DMS 273 (cell line): ENCODE measurements around the gene COL5A1.

ENCODE experiments used
- DNase-seq: peaks from one replicate; lab custom pipeline; 2025; ENCODE audit not compliant: unreplicated experiment; lab: John Stamatoyannopoulos, UW

Gene COL5A1

DNA sequence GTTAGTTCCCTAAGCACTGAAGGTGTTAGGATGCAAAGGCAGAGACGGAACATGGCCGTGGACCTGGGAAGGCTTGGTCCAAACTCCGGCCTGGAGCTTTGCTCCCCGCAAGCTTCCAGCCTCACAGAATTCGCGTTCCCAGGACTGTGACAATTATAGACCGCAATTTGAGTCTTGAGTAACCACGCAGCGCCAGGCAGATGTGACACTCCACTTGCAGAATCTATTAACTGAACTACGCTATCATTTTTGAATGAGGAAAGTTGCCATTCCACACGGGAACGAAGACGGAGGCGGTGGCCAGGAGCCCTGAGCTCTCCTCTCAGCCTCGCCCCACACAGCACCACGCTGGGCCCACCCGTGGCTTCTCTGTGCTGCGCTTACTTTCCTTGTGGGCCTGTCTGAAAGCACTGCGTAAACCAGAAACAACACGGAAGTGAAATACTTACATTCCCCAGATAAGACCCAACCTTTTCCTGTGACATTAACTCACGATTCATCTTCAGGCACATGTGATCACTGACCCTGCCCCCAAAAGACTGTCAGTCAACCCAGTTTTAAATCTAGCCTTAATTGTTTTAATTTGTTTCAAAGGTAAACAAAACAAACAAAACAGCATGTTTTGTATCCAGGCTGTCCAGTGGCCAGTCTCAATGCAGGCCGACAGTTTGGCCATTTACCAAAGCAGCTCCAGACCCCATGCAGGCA lies 16.1 kb upstream of the COL5A1 start:
- DNase-seq: no peak

DNA sequence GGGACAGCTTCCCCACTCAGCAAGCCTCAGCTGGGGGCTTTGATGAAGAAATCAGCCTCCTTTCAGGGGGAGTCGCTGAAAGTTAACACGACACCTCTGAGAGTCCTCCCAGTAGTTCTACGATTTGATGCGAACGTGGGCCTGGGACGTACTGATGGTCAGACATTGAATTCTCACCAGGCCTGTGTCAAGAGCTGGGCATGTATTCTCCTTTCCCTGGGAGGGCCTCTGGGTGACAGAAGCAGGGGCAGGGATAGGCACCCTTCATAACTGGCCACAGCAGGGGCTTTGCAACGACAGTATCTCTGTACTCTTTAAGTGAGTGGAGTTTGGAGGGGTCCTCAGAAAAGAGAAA lies 15.6 kb upstream of the COL5A1 start:
- DNase-seq: no peak

DNA sequence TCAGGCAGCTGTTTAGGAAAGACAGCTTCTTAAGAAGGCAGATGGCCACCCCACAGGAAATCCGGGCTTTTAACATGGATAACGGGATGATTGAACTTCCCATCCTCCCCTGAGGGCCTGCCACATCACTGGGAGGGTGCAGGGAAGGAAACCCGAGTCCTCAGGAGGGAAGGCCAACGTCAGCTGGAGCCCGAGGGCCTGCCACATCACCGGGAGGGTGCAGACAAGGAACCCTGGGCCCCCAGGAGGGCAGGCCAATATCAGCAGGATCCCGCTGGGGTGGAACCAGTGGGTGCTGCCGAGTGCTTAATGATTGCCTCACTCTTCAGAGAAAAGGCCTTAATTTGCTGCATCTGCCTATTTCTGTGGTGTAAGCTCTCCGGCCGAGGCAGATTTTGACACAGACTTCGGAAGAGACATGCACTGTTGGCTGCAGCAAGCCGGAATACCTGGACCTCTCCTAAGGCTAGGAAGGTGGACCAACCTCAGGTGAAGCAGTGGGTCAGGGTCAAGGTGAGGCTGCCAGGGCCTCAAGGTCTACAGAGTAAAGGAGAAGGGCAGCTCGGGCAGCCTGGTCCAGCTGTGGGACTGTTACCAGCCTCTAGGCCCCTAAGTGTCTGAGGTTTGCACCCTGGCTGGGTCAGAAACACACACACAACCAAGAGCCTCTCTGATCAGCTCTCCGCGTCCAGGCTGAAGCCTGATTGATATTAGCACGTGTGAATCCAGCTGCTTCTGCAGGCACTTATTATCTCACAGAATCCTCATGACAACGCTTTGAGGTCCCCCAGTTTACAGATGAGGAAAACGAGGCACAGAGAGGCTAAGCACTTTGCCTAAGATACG lies 14.8 kb upstream of the COL5A1 start:
- peak; percentile 52 for DNase-seq

DNA sequence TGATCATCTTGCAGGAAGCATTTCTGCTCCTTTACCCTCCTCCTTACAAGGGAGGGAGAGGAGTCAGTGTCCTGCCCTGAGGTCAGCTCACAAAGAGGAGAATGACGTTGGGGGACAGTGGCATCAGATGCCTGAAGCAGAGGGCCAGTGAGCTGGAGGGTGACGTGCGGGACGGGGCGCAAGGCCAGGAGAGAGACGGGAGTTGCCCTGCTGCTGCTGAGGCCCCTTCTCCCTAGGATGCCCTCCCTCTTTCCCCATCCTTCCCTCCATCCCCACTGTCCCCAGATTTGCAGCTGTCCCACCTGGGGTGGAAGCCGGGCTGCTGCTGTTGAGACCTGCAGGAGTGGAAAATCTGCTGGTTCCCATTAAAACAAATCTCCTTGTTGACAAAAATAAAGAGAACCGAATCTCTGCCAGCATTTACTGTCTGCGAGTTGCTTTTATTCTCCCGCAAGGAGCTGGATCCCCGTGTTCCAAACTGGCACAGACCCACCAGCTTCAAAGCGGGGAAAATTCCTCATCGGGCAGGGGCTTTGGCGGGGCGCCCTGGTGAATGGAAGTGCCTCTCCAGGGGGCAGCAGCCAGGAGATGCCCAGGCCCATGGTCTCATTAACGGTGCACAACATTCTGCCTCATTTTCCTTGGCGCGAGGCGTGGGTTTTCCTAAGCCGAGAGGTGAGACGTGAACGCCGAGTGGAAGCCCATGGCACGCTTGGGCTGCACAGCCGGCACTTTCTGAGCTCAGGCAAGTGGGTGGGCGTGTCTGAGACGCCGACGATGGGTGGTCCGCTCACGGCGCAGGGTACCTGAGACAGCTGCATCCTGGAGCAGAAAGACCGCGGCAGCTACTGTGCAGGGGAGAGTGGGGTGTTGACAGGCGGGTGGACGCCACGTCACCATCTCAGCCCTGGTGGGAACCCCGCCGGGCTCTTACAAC lies 13.9 kb upstream of the COL5A1 start:
- DNase-seq: no peak

- no peak for DNase-seq
Measured at GRCh38 chr9:134628354-134628736, 13.3 kb upstream of the COL5A1 start.

- no peak for DNase-seq
Measured at GRCh38 chr9:134629061-134629585, 12.5 kb upstream of the COL5A1 start.

DNA sequence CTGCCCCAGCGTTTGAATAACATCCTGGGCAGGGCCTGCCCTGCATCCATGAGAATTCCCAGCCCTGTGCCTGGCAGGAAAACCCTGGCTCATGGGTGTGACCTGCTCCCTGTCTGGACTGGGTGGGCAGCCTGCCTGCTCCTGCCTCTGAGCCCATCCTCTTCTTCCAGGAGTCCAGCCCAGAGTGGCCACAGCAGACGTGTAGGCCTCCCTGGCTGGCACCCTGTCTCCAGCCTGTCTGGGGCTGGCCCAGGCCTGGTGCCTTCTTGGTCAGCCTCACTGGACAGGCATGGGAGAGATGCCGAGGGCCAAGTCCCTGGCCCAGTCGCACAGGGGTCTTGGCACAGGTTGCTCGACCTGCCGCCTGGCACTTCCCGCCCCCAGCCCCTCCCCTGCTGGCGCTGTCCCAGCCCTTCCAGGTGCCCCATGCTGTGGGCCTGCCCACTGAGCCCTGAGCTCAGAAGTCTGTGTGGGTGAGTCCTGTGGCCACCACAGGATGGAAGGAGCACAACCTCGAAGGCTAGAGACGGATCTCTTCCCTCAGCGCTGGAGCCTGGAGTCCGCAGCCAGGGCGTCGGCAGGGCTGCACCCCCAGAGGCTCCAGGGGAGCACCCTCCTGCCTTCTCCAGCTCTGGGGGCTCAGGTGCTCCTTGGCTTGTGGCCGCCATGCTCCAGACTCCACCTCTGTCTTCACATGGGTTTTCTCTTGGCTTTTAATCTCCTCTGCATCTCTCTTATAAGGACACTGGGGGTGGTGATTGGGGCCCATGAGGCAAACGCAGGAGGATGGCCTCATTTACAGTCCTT lies 11.8 kb upstream of the COL5A1 start:
- no peak for DNase-seq

DNA sequence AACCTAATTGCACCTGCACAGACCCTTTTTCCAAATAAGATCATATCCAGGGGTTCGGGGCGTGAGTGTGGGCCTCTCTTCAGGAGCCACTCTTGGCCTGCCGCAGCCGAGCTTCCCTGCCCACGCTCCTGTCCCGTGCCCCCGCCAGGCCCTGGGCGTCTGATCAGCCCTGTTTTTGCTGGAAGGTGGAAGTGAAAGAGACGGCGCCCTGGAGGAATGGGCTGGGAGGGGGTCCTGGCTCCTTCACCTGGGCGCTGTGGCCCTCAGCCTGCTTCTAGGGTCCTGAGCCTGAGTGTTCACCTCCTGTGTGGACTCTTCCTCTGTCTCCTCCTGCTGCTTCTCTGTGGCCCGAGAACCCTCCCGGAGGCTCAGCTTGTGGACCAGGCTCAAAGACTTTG lies 11.2 kb upstream of the COL5A1 start:
- no peak for DNase-seq

DNA sequence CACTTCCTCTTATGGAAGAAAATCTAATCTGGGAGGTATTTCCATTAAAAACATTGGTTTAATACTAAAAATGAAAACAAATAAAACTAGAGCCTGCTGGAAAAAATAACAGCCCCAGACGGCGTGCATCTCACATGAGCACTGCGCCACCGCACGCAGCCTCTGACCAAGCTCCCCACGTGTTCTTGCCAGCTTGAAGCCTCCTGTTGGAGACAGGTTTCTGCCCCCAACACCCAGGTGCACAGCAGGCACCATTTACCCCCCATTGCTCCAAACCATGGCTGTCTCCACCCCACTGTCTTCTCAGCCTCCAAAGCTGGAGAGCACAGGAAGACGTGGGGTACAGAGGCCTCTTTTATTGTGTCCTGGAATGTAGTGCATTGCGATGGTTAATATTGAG lies 10.7 kb upstream of the COL5A1 start:
- DNase-seq: no peak

DNA sequence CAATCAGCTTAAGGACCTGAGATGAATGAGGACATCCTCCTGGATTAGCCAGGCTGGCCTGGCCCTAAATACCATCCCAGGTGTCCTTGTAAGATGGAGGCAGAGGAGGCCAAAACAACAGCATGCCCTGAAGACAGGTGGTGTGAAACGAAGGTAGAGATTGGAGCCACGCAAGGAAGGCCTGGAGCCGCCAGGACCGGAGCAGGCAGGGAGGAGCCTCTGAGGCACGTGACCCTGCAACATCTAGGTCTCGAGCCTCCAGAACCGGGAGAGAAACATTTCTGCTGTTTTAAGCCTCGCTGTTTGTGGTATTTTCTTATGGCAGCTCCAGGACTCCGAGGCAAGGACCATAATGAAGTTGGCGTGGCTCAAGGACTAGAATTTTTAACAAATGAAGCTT lies 9.7 kb upstream of the COL5A1 start:
- DNase-seq: no peak

GRCh38 chr9:134632329-134632728 lies 9.3 kb upstream of the COL5A1 start:
- DNase-seq: no peak

- DNase-seq: no peak
Measured at GRCh38 chr9:134633362-134634142, 8.1 kb upstream of the COL5A1 start.

DNA sequence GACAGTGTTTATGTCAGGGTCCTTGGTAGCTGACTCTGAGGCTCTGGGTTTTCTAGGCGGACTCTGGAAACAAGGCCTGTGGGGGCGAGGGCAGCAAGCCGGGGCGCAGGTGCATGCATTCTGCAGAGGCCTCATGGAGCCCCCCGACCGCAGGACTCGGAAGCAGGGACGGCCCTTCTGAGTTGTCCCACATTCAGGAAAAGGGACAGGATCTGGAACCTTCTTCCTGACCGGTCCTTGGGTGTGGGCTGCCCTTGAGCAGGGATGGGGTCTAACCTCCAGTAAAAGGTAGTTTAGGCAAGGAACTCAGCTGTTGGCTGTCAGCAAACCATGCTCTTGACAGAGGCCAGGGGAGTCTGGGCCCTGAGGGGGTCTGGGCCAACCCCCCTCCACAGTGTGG lies 7.4 kb upstream of the COL5A1 start:
- DNase-seq: no peak

DNA sequence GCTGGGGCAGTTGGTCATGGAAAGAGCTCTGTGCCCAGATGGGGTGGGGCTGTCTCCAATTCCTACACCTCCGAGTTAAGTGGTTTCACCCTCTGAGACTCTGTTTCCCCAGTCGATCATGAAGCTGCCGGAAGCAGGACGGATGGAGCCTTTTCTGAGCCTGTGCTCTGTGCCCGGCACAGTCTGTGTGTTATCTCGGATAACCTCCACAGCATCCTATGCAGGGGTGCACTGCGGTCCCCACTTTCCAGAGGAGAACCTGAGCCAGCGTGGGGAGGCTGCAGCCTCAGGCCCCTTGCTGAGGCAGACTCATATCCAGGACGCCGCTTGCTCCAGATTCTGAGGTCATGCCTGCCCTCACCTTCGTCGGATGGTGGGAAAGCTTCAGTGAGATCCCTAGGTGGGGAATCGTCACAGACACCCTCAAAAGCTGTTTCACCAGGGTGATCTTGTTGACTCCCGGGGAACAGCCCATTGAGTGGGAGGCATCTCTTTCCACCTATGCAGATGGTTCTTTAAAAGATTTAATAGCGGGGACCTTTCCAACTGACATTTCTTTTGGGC lies 6.9 kb upstream of the COL5A1 start:
- DNase-seq: no peak

DNA sequence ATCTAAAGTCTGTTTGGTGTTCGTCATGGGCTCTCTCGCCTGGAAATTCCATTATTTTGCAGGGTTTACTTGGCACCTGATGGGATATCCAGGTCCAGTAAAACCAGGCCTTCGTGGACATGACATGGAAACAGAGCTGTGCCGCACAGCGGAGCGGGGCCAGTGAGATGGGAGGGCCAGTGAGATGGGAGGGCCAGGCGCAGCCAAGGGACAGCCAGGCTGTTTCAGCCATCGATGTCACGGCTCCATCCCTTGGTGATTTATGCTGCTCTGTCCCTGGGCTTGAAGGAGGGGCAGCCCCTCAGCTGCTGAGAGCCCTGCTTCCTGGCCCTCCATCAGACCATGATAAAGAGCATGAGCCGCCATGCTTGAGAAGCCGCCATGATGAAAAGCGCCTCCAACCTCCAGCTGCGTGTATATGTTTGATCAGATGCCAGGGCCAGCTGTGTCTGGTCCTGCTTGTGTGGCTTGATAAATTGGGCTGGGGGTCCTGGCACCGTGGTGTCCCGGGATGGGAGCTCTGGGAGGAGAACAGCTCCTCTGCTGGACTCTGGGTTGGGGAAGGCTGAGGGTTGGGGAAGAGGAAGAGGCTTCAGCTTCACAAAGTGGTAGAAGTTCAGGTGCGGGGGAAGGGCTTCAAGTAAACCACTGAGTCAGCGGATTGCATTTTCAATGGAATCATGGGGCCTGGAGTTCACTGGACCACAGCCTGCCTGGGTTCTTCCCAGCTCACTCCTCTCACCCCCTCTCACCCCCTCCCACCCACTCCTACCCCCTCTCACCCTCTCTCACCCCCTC lies 6.1 kb upstream of the COL5A1 start:
- no peak for DNase-seq

DNA sequence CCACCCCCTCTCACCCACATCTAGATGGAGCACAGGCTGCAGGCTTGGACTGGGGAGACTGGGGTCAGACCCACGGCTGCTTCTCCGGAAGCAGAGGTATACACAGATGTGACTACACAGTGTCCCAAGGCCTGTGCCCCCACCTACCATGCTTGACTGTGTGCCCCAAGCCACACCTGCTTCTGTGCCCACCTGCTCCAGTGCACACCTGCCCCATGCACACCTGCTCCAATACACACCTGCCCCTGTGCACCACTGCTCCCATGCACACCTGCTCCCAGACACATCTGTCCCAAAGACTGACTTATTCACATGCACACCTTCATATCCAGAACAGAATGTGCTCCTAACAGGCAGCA lies 5.5 kb upstream of the COL5A1 start:
- no peak for DNase-seq

DNA sequence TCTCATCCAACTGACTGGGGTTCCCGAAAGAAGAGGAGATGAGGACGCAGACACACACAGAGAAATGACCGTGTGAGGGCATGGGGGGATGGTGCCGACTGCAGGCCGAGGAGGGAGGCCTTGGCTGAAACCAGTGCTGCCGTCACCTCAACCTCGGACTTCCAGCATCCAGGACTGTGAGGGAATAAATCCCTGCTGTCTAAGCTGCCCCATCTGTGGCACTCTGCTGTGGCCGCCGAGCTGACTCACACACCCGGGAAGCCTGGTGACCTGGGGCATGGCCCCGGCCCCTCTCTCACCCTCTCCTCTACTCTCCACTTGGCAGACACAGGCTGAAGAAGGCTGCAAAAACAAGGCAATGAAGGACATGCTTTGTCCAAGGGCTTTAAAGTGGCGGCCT lies 4.4 kb upstream of the COL5A1 start:
- no peak for DNase-seq

- DNase-seq: no peak
Measured at GRCh38 chr9:134637696-134638501, 3.7 kb upstream of the COL5A1 start.
